Pancreas (tissue), 10 donors: ENCODE measurements around the gene JPH2. TPM values are rescaled to one million over a fixed set of nuclear protein-coding genes. Genes with fewer than 3 reads are reported as not detected.

ENCODE experiments used
- ATAC-seq, 4 donors: fragments of 200-7000 bp; cut with Tn5 transposase; one replicate each; pipeline versions ENCODE4 v1.8.0 to v1.9.1; 2020; ENCODE audit warnings: mild to moderate bottlenecking in 4 of 4, moderate library complexity in 4 of 4
- DNase-seq, 6 donors: peaks; one replicate each; pipeline ENCODE4 v3.0.0-alpha.2; 2020
- FAIRE-seq: peaks from 2 replicates; lab custom pipeline; 2012; peaks lifted over from hg19 to GRCh38; lab: Jason Lieb, UNC
- H3K27ac ChIP-seq, 4 donors: fragments of 200-600 bp; sonication (generic); 1 replicate in 3 of 4; 2 replicates in 1 of 4; pipeline versions ENCODE4 v1.5.0 to v1.8.0; 2020
- H3K27me3 ChIP-seq, 4 donors: fragments of 200-600 bp; one replicate each; pipeline ENCODE4 v1.8.0; 2021
- H3K36me3 ChIP-seq, 3 donors: fragments of 200-600 bp; sonication (generic) in 1 of 3; one replicate each; pipeline versions ENCODE4 v1.5.0 to v1.8.0; 2020 to 2021
- H3K4me1 ChIP-seq, 3 donors: fragments of 200-600 bp; one replicate each; pipeline ENCODE4 v1.8.0; 2021
- H3K4me3 ChIP-seq, 4 donors: fragments of 200-600 bp; sonication (generic) in 2 of 4; one replicate each; pipeline versions ENCODE4 v1.5.0 to v1.8.0; 2020 to 2021
- H3K9me3 ChIP-seq, 4 donors: fragments of 200-600 bp; one replicate each; pipeline ENCODE4 v1.8.0; 2021
- WGBS, 2 donors: extraction: QIAGEN DNeasy Blood & Tissue Kit; methylation state at CpG; one replicate each; pipeline ENCODE4 v1.1.7; 2013; 5-methylcytosine and 5-hydroxymethylcytosine counted together
- intact Hi-C, 3 donors: fragments of 100-400 bp; cut with DNase I; formaldehyde crosslinking; loops; one replicate each; pipeline versions ENCODE4 v1.11.1 to v1.14.2; 2022
- polyA plus RNA-seq, 2 donors: library from polyadenylated mRNA; stranded (reverse); fragments of 200-250 nt; gene quantifications; one replicate each; pipeline ENCODE4 v1.2.3, GENCODE V29; 2013
- total RNA-seq, 6 donors: library from RNA; stranded (reverse); fragmentation: NEBNext Ultra II Directional in 4 of 6; extraction: Animal tissue kit (Norgen Biotek cat#: 25700) in 4 of 6; gene quantifications; one replicate each; pipeline versions ENCODE4 v1.2.1 to v1.2.4, GENCODE V29; 2021 to 2023
- TF ChIP-seq, protein P1 (sequence below), 4 donors: fragments of 200-600 bp; sonication (generic) in 3 of 4; IDR thresholded peaks; one replicate each; pipeline versions ENCODE4 v1.5.0 to v1.8.0; 2021; ENCODE audit warnings: antibody characterized with exemption in 4 of 4
- donor health status: healthy with polysubstance abuse.
- donor health status: DM: no; HTN: no; CAD: no; lungs with moderate emphysema.
- donor health status: DM: no; HTN: no; CAD: no.
- donor health status: control.
- donor health status: control.
- donor health status: Bipolar disorder and iron deficiency.
- donor health status: DM: yes; HTN: yes; CAD: no.
- donor health status: DM: no; HTN: no; CAD: no.
- donor health status: DM: no; HTN: no; CAD: no.
- donor health status: DM: yes; HTN: yes; CAD: no.

The JPH2 gene
- total and polyA plus RNA-seq, 8 donors = 0.09 to 1.1 (median 0.30) TPM

DNA sequence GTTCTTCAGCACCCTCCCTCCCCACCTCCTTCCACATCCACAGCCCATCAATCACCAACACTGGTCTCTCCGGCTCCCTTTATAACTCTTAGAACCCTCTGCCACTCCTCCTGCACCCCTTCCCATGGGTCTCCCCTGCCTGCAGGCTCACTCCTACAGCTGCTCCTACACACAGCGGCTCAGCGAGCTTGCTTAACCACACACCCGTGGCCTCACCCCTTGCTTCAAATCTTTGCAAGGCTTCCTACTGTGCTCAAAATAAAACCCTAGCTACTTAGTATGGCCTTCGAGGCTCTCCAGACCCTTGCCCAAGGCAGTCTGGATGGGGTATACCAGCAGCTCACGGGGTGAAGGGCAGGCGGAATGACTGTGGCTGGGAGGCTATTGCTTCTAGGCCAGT lies 63.7 kb downstream of the JPH2 start:
- H3K36me3 ChIP-seq = no peaks in the 10 kb centered on the region
- FAIRE-seq = no peak
- ATAC-seq = no peak
- H3K27me3 ChIP-seq = no peaks in the 10 kb centered on the region
- no peaks in the 10 kb centered on the region for H3K4me1 ChIP-seq
- H3K27ac ChIP-seq = no peak overlapping the region
- intact Hi-C loops = loop anchor here in 2 of 3 donors (5.0 to 10.0 kb wide), 2 partner anchors 62 to 64 kb away; partner anchors contain the start of gene JPH2 (in 2 of the 2)
- no peaks in the 10 kb centered on the region for H3K9me3 ChIP-seq
- no peak overlapping the region for H3K4me3 ChIP-seq
- TF ChIP-seq, protein P1, sequence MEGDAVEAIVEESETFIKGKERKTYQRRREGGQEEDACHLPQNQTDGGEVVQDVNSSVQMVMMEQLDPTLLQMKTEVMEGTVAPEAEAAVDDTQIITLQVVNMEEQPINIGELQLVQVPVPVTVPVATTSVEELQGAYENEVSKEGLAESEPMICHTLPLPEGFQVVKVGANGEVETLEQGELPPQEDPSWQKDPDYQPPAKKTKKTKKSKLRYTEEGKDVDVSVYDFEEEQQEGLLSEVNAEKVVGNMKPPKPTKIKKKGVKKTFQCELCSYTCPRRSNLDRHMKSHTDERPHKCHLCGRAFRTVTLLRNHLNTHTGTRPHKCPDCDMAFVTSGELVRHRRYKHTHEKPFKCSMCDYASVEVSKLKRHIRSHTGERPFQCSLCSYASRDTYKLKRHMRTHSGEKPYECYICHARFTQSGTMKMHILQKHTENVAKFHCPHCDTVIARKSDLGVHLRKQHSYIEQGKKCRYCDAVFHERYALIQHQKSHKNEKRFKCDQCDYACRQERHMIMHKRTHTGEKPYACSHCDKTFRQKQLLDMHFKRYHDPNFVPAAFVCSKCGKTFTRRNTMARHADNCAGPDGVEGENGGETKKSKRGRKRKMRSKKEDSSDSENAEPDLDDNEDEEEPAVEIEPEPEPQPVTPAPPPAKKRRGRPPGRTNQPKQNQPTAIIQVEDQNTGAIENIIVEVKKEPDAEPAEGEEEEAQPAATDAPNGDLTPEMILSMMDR (IDR thresholded peaks at IDR 0.05) = no peak
- 51 to 60% methylated on average over 7 of the region's 7 CpGs for whole genome bisulfite sequencing, 2 donors
- DNase-seq = no peak

DNA sequence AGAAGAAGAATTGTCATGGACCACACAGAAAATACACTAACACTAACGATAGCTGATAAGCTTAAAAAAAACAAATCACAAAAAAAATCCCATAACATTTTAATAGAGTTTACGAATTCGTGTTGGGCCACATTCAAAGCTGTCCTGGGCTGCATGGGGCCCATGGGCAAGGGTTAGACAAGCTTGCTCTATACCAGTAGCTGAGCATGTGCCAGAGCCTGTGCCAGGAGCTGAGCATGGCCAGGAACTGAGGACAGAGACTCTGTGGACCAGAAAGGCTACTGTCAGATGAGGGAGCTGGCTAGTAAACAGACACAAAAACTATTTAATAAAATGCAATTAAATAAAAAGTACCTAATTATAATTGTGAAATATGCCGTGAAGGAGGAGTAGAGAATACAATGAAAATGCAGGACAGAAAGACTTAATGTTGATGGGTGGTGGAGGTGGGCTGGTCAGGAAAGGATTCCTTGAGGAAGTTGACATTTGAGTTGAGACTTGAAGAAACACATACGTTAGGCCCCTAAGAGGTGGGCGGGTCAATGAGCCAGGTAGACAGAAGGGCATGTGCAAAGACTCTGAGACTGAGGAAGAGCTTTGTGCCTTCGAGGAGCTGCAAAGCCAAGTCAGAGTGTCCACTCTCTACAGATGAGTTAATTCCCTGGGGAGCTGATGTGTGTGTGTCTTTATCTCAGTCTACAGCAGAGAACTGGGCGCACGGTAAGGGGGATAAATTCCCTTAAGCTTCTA lies 66.1 kb downstream of the JPH2 start:
- TF ChIP-seq, protein P1 (IDR thresholded peaks at IDR 0.05) = no peak
- no peak overlapping the region for H3K27ac ChIP-seq
- peaks cover 0 to 8% (median 0%) of the 10 kb centered on the region in 4 donors for H3K27me3 ChIP-seq
- DNase-seq = no peak
- no peak overlapping the region for H3K4me3 ChIP-seq
- H3K4me1 ChIP-seq = no peaks in the 10 kb centered on the region
- intact Hi-C loops = loop anchor here in 2 of 3 donors (5.0 to 10.0 kb wide), 2 partner anchors 64 to 66 kb away; partner anchors contain the start of gene JPH2 (in 2 of the 2)
- no peaks in the 10 kb centered on the region for H3K9me3 ChIP-seq
- H3K36me3 ChIP-seq = no peaks in the 10 kb centered on the region
- no peak for ATAC-seq
- 44 to 59% methylated on average over 9 of the region's 9 CpGs for WGBS, 2 donors
- no peak for FAIRE-seq

DNA sequence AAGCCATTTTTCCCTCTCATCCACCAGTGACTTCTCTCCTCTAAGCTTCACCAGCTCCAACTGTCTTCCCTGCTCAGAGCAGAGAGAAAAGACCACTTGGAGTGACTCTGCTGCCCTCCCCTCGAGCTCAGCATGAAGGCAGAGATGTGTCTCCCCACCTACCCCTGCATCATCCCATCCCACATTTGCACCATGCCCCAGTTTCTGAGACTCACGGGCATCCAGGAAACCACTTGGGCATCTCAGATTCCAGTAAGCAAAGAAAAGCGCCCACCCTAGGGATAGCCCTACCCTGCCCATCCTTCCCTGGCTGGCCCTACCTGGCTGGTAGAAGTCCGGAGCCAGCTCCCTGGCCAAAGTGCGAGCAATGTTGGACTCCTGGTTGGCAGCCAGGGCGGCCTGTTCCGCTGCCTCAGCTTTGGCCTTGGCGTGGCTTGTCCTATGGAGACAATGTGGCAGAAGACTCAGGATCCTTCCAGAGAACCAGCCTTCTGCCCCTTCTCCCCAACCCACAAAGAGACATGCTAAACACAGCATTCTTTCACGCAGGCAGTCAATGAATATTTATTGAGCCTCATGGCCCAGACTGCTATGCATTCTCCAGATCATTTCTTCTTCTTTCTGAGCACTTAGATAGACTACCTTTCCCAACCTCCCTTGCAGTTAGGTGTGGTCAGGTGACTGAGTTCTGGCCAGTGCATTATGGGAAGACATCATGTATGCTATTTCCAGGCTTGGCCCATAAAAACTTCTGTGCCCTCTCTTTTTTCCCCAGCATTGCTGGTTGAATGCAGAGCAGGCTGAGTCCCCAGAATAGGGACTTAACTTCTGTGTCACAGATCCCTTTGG lies 68.6 kb downstream of the JPH2 start:
- Histone ChIP-seq H3K27me3 (peaks cover 0 to 9% (median 0%) of the 10 kb centered on the region in 4 donors), H3K27ac (no peak overlapping the region), H3K36me3 (no peaks in the 10 kb centered on the region), H3K4me1 (no peaks in the 10 kb centered on the region), H3K4me3 (no peak overlapping the region), H3K9me3 (no peaks in the 10 kb centered on the region)
- 65 to 77% methylated on average over 9 of the region's 9 CpGs for WGBS, 2 donors
- ATAC-seq = no peak
- FAIRE-seq = no peak
- TF ChIP-seq, protein P1 (IDR thresholded peaks at IDR 0.05) = no peak
- DNase-seq = no peak
- intact Hi-C loops = loop anchor here in 1 of 3 donors (10.0 kb wide), 1 partner anchor 196 kb away; the partner anchor contains the start of gene FITM2

DNA sequence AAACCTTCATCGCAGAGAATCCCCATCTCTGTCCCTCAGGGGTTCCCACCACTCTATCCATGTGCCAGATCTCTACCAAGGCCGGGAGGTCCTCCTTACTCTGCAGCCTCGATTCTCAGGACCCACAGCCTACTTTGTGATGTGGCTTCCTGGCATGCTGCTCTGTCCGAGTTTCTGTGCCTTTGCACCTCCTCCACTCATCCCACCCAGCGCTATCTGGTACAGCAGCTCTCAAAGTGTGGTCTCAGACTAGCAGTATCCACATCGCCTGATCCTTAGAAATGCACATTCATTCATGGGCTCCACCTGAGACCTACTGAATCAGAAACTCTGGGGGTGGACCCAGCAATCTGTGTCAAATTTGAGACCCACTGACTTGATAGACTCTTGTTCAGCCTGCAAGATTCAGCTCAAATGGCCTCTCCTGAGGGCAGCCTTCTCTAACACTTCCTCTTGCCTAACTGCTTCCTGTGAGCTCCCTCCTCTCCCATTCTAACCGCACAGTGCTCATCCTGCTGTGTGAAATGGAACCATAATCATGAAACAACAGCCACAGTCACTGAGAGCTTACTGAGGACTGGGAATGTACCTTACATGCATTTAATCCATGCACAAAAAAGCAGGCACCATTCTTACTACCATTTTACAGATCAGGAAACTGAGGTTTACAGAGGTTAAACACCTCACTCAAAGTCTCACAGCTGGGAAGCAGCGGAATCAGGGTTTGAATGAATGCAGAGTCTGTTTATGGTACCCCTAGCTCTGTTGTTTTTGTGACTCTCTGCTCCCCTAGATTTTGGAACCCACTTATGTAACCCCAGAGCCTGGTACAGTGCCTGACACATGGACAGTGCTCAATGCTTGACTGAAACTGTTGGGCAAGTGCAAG lies 69.4 kb downstream of the JPH2 start:
- intact Hi-C loops = loop anchor here in 1 of 3 donors (2.0 to 10.0 kb wide), 2 partner anchors 71 to 197 kb away; partner anchors contain the start of gene FITM2

More for the DNA sequence above, 69.4 kb downstream of the JPH2 start:
- WGBS, 2 donors = 58 to 72% methylated on average over 8 of the region's 8 CpGs
- Histone ChIP-seq H3K27ac (no peak overlapping the region), H3K36me3 (no peaks in the 10 kb centered on the region), H3K4me3 (no peak overlapping the region), H3K9me3 (no peaks in the 10 kb centered on the region), H3K27me3 (peaks cover 0 to 9% (median 0%) of the 10 kb centered on the region in 4 donors), H3K4me1 (no peaks in the 10 kb centered on the region)
- TF ChIP-seq, protein P1 (IDR thresholded peaks at IDR 0.05) = no peak
- no peak for DNase-seq
- FAIRE-seq = no peak
- ATAC-seq = no peak
